Sciatic nerve (tissue), 2 donors: Measurements from ENCODE around the gene KNOP1. TPM values are rescaled to one million over a fixed set of nuclear protein-coding genes. Genes with fewer than 3 reads are reported as not detected.
A peak's percentile ranks its signal among the peaks of the same experiment; 100 is the strongest.

Experiments used
- ATAC-seq: fragments of 200-7000 bp; cut with Tn5 transposase; one replicate; pipeline ENCODE4 v1.9.1; 2020; ENCODE audit warnings: mild to moderate bottlenecking, moderate library complexity
- DNase-seq: peaks from one replicate; pipeline ENCODE4 v3.0.0-alpha.2; 2020; ENCODE audit warnings: low spot score
- intact Hi-C: fragments of 100-400 bp; cut with DNase I; formaldehyde crosslinking; loops from one replicate; pipeline ENCODE4 v1.14.2; 2022
- total RNA-seq: library from RNA; stranded (reverse); fragmentation: NEBNext Ultra II Directional; extraction: Animal tissue kit (Norgen Biotek cat#: 25700); gene quantifications from one replicate; pipeline ENCODE4 v1.2.1, GENCODE V29; 2021
- donor health status: DM: no; HTN: no; CAD: no.
- donor health status: DM: no; HTN: no; CAD: no.

Gene KNOP1
- 19.2 TPM for total RNA-seq

DNA sequence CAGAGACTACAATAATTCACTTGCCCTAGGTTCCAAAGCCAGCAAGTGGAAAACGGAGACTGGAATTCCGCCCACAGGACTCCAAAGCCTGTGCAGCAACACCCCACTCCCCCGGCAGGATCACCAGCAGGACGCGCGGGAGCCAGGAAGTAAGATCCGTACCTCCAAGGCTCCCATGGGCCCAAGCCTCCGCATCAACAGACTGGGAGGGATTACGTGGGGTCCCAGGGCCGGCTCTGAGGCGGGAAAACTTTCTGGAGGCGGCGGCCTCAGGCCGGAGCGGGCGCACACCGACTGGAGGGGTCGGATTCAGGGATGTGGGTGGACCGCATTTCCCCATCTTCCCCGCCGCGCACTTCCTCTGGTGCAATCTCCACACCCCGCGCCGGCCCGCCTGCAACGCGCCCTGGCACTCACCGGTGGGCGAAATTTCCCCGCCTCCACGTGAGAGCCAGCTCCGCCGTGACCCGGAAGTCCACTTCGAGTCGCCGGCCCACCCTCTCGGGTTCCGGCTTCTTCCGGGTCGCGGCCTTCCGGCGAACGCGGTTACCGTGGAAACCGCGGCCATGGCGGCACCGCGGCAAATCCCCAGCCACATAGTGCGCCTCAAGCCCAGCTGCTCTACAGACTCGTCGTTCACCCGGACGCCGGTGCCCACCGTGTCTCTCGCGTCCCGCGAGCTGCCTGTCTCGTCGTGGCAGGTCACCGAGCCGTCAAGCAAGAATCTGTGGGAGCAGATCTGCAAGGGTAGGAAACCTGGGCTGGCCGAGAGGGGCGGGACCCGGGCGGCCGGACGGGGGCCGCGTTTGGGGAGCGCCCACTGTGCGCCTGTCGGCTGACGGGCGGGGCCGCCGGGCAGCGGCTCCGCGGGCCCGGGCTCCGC, at the start of gene KNOP1, which contains the start of gene IQCK:
Gene KNOP1, minus strand, starts transcription at position 487 of the 883 bp plus-strand sequence. CDS start 3,192 bp downstream, outside the sequence.
Gene IQCK, plus strand, starts transcription at position 531 of the 883 bp plus-strand sequence. Its CDS starts 36 bp downstream, at position 567.
- peak; percentile 97 for ATAC-seq
- intact Hi-C loops = loop anchor here (10.0 kb wide), 1 partner anchor 167 kb away; the partner anchor contains the start of gene GPRC5B

DNA sequence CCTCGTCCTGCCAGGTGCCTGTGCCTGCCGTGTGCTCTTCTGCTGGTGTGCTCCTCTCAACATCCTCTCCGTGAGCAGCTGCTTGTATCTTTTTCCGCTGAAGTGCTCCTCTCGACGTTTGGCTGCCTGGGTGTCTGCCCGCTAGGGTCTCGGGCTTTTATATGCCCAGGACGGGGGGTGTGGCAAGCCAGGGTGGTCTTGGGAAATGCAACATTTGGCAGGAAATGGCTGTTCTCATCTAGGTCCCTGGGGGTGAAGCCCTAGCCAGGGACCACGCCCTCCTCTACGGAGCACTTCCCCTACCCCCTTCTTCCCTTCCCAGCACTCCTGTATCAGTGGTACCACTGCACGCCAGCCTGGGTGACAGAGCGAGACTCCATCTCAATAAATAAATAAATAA, 49.5 kb upstream of the KNOP1 start:
- intact Hi-C loops = no loop called here
- DNase-seq (no peak), ATAC-seq (no peak)

More for the DNA sequence above, at the start of gene KNOP1, which contains the start of gene IQCK:
- peak; percentile 94 for DNase-seq

GRCh38 chr16:19766988-19767387, 49.0 kb upstream of the KNOP1 start:
- DNase-seq (no peak), ATAC-seq (no peak)
- intact Hi-C loops = no loop called here

DNA sequence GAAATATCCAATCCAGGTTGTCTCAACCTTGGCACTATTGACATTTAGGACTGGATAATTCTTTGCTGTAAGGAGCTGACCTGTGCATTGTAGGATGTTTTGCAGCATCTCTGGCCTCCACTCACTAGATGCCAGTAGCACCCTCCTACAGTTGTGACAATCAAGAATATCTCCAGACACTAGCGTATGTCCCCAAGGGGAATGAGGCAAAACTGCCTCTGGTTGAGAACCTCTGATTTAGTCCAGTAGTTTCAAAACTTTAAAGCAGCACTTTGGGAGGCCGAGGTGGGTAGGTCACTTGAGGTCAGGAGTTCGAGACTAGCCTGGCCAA, 48.5 kb upstream of the KNOP1 start:
- no peak for DNase-seq
- intact Hi-C loops = no loop called here
- peak; percentile 62 for ATAC-seq

GRCh38 chr16:19765860-19766553, 48.0 kb upstream of the KNOP1 start:
- intact Hi-C loops = no loop called here
- peak; percentile 81 for DNase-seq

DNA sequence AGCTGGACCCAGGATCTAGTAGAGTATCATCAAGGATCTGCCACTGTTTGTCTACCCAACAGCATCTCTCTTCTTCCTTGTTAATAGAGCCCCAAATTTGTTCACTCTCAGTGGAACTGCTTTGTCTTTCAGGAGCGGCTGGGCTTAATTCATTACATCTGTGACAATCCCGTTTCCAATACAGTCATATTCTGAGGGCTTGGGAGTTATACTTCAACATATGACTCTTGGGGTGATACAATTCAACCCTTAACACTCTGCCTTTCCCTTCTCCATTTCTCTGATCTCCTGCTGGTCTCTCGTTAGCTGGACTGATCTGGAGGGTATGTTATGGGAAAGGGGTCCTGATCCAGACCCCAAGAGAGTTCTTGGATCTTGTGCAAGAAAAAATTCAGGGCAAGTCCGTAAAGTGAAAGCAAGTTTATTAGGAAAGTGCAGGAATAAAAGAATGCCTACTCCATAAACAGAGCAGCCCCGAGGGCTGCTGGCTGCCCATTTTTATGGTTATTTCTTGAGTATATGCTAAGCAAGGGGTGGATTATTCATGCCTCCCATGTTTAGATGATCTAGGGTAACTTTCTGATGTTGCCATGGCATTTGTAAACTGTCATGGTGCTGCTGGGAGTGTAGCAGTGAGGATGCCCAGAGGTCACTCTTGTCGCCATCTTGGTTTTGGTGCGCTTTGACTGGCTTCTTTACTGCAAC, 42.5 kb upstream of the KNOP1 start:
- peak; percentile 24 for ATAC-seq
- DNase-seq = no peak
- intact Hi-C loops = no loop called here

More at GRCh38 chr16:19765860-19766553, 48.0 kb upstream of the KNOP1 start:
- peak; percentile 86 for ATAC-seq

DNA sequence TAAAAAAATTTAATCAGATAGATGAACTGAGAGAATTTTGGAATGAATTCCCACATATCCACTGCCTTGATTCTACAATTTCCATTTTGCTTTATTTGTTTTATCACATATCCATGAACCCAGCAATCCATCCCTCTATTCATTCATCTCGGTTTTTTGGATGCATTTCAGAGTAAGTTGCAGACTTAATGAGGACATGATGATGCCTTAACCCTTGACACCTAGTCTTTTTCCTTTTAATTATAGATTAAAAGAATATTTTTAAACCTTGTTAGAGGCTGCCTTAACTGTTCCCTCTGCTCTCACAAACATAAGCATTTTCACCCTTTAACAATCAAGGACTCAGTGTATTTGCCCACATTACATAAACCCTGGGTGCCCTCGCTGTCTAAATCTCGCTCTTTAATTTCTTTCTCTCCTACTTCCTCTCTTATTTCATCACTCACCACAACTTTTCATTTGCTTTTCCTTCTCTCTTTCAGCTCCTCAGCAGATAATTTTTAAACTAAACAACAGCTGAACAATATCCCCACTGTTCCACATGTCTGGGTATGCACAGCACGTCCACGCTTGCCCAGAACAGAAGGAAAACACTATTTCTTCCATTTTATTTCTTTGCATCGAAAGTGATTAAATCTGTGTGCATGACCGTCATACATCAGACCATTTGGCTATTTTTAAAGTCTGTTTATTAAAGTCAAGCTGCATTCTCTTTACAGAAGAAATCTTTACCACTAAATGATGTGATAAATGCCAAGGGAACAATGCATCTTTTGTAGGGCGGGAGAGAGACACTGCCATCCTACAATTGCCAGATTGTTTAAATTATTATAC, 40.0 kb upstream of the KNOP1 start:
- ATAC-seq (peak; percentile 63), DNase-seq (no peak)
- intact Hi-C loops = loop anchor here (10.0 kb wide), 1 partner anchor 943 kb away; no protein-coding TSS in a partner anchor

DNA sequence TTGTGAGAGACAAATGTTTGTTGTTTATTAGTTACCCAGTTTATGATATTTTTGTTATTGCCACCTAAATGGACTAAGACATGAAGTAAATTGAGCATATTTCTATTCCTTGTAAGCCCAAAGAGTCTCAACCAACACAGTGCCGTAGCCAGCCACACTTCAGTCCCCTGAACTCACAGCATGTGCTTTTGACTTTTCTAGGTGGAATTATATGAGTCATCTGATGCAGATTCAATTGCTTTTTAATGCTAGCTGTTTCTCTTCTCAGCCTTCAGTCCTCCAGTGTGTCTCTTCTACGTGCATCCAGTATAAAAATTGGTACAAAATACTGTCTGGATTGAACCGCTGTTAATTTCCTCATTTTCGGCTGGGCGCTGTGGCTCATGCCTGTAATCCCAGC, 39.0 kb upstream of the KNOP1 start:
- DNase-seq (no peak), ATAC-seq (peak; percentile 70)
- intact Hi-C loops = loop anchor here (10.0 kb wide), 1 partner anchor 942 kb away; no protein-coding TSS in a partner anchor

- no peak for DNase-seq
- intact Hi-C loops = loop anchor here (10.0 kb wide), 1 partner anchor 940 kb away; no protein-coding TSS in a partner anchor
- ATAC-seq = no peak
Observed at GRCh38 chr16:19755268-19755667, 37.2 kb upstream of the KNOP1 start.

DNA sequence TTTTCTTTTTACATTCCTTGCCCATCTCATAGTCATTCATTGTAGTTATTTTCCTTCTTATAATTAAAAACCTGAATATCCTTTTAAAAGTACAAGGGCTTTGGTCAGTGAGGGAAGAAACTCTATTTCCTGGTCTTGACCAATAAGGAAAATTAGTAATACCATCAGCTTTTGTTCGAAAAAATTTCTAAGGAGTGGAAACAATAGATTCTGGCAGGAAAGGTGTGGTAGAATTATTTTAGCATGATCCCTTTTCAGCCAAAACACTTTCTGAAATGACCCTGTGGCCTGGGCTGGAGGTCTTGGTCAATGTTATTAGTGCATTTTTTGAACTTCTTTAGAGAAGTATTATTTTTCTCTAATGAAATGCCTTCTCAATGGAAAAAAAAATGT, 36.6 kb upstream of the KNOP1 start:
- ATAC-seq = no peak
- intact Hi-C loops = loop anchor here (10.0 kb wide), 1 partner anchor 940 kb away; no protein-coding TSS in a partner anchor

DNA sequence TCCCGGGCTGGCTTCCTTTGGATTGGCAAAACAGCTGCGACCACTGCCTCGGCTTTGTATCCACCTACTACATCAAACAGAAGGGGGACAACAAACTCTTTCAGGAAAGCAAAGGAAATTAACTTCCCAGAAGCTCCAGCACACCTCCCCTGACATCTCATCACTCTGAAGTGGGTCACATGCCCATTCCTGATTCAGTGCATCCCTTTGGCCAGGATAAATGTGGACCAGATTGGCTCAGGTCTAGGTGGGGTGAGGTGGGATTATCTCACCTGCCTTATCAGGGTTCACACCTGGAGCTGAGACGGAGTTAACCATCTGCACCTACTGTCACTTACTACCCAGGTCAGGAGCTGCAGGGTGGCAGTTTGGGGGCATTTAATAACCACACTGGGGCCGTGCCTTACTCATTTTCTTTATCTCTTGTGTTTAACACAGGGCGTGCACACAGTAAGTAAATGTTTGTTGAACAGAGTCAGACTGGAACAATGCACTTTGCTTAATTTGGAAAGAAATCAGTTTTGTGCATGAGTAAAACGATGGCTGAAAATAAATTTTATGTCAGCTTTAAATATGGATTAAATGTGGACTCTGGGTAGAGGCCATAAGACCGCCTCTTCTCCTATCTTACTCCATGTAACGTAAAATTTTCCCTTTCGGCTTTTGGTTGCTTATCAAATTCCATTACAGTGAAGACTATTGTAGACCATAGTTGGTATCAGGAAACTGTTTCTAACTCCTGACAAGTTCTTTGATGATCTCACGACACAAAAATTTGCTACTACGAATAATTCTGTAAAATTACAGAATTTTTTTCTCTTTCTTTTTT, 36.0 kb upstream of the KNOP1 start:
- DNase-seq (no peak), ATAC-seq (peak; percentile 19)
- intact Hi-C loops = loop anchor here (10.0 kb wide), 1 partner anchor 939 kb away; no protein-coding TSS in a partner anchor

More for the DNA sequence above, 36.6 kb upstream of the KNOP1 start:
- DNase-seq = no peak

- no peak for DNase-seq
- intact Hi-C loops = loop anchor here (10.0 kb wide), 1 partner anchor 937 kb away; no protein-coding TSS in a partner anchor
- ATAC-seq = no peak
Observed at GRCh38 chr16:19751478-19752385, 33.7 kb upstream of the KNOP1 start.

- no peak for ATAC-seq
- intact Hi-C loops = loop anchor here (10.0 kb wide), 1 partner anchor 935 kb away; no protein-coding TSS in a partner anchor
- DNase-seq = no peak
Observed at GRCh38 chr16:19749571-19750080, 31.6 kb upstream of the KNOP1 start.

DNA sequence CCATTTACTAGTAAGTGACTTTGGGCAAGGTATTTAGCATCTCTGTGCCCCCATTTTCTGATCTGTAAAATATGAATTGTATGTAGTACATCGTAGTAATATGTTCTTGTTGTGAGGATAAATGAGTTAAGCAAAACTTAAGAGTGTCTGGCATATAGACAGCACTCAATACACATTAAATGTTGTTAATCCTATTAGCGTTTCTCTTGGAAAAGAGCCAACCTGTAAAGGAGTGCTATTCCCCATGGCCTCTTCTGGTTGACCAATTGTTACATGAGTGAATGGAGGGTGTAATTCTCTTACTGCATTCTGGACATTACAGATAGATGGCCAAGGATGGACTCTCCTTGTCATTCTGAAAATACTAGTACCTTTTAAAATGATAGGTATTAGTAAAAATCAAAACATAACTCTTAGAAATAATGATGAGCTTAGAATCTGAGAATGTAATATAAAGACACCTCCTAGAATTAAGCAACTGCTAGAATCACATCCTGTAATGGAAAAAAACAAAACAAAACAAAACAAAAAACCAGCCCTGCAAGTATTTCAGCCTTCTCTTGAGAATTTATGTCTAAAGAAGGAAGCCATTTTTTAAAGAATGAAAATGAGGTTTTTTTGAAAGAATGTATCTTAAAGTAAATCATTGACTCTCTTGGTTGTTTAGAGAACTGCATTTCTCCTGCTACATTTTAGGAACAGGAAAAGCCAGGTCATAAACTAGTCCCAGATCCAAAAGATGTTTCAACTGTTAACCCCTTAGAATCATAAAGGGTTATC, 30.6 kb upstream of the KNOP1 start:
- intact Hi-C loops = no loop called here
- ATAC-seq = no peak
- no peak for DNase-seq

- DNase-seq (no peak), ATAC-seq (peak; percentile 59)
Observed at GRCh38 chr16:19746561-19746960, 28.5 kb upstream of the KNOP1 start.

More at GRCh38 chr16:19746561-19746960, 28.5 kb upstream of the KNOP1 start:
- intact Hi-C loops = no loop called here
